T-helper 22 cell (primary cell): ENCODE data around the gene BPIFA2.
"Not testable (repeated sequence)": the region's sequence is repeated elsewhere in the genome, so short reads cannot be mapped to it uniquely, and the experiment has no call there.

Experiments
- DNase-seq: peaks from one replicate; pipeline ENCODE4 v3.0.0-alpha.2; 2020; ENCODE audit warnings: low read depth

BPIFA2 gene

GRCh38 chr20:33167859-33168258, at the start of gene BPIFA2:
Gene BPIFA2 (plus strand): TSS chr20:33168159. CDS start chr20:33169146, 987 bp downstream.
- DNase-seq = no peak

GRCh38 chr20:33119725-33120720, 47.9 kb upstream of the BPIFA2 start:
- no peak for DNase-seq

- no peak for DNase-seq
Observed at GRCh38 chr20:33120934-33121333, 47.0 kb upstream of the BPIFA2 start.

GRCh38 chr20:33122297-33122696, 45.7 kb upstream of the BPIFA2 start:
- not testable (repeated sequence) for DNase-seq

GRCh38 chr20:33124261-33124660, 43.7 kb upstream of the BPIFA2 start:
- no peak for DNase-seq

- DNase-seq = no peak
Observed at GRCh38 chr20:33124994-33125393, 43.0 kb upstream of the BPIFA2 start.

GRCh38 chr20:33125983-33126382, 42.0 kb upstream of the BPIFA2 start:
- no peak for DNase-seq

GRCh38 chr20:33127422-33128097, 40.4 kb upstream of the BPIFA2 start:
- DNase-seq = no peak

GRCh38 chr20:33130568-33131061, 37.3 kb upstream of the BPIFA2 start:
- no peak for DNase-seq

GRCh38 chr20:33131949-33132473, 35.9 kb upstream of the BPIFA2 start:
- DNase-seq = no peak

- no peak for DNase-seq
Observed at GRCh38 chr20:33132513-33133372, 35.2 kb upstream of the BPIFA2 start.

- no peak for DNase-seq
Observed at GRCh38 chr20:33133373-33133941, 34.5 kb upstream of the BPIFA2 start.

GRCh38 chr20:33137195-33137594, 30.8 kb upstream of the BPIFA2 start:
- no peak for DNase-seq

- no peak for DNase-seq
Observed at GRCh38 chr20:33139467-33139866, 28.5 kb upstream of the BPIFA2 start.

- no peak for DNase-seq
Observed at GRCh38 chr20:33145521-33145920, 22.4 kb upstream of the BPIFA2 start.

GRCh38 chr20:33147299-33147698, 20.7 kb upstream of the BPIFA2 start:
- DNase-seq = no peak

GRCh38 chr20:33148040-33148439, 19.9 kb upstream of the BPIFA2 start:
- no peak for DNase-seq

- no peak for DNase-seq
Observed at GRCh38 chr20:33154252-33154651, 13.7 kb upstream of the BPIFA2 start.

GRCh38 chr20:33158637-33159385, 9.1 kb upstream of the BPIFA2 start:
- DNase-seq = no peak

GRCh38 chr20:33159713-33160112, 8.2 kb upstream of the BPIFA2 start:
- no peak for DNase-seq

- DNase-seq = no peak
Observed at GRCh38 chr20:33160681-33161080, 7.3 kb upstream of the BPIFA2 start.
